Neural cell (in vitro differentiated cells): ENCODE data around the gene GPATCH4.

Source experiments
- CTCF ChIP-seq: fragments of 450-650 bp; IDR thresholded peaks from 2 replicates; pipeline ENCODE4 v1.5.1; 2014; ENCODE audit warnings: antibody characterized with exemption, mild to moderate bottlenecking, moderate library complexity; ENCODE audit not compliant: poor library complexity, severe bottlenecking
- EP300 ChIP-seq: fragments of 450-650 bp; conservative IDR thresholded peaks from 2 replicates; pipeline ENCODE4 v1.6.1; 2014; ENCODE audit warnings: antibody characterized with exemption, mild to moderate bottlenecking, moderate library complexity; ENCODE audit not compliant: poor library complexity, severe bottlenecking
- EZH2 ChIP-seq: fragments of 200-600, 300-800 bp; shearing (Covaris generic), sonication (generic); IDR thresholded peaks from 2 replicates; pipeline ENCODE4 v1.6.1; 2014; ENCODE audit warnings: antibody characterized with exemption, low read length, borderline replicate concordance, mild to moderate bottlenecking; ENCODE audit not compliant: insufficient read depth, poor library complexity, severe bottlenecking
- POLR2AphosphoS5 ChIP-seq: IDR thresholded peaks from 2 replicates; pipeline ENCODE4 v1.6.1; 2012
- RAD21 ChIP-seq: fragments of 450-650 bp; conservative IDR thresholded peaks from 2 replicates; pipeline ENCODE4 v1.6.1; 2014; ENCODE audit warnings: antibody characterized with exemption, mild to moderate bottlenecking, moderate library complexity
- REST ChIP-seq: IDR thresholded peaks from 2 replicates; pipeline ENCODE4 v1.6.1; 2012; ENCODE audit warnings: borderline replicate concordance
- SMC3 ChIP-seq: fragments of 450-650 bp; conservative IDR thresholded peaks from 2 replicates; pipeline ENCODE4 v1.6.1; 2014; ENCODE audit warnings: antibody characterized with exemption, mild to moderate bottlenecking, moderate library complexity; ENCODE audit not compliant: poor library complexity

GRCh38 chr1:156547434-156547833, 53.8 kb downstream of the GPATCH4 start:
- TF ChIP-seq CTCF: no peak
- no peak for TF ChIP-seq EZH2
- TF ChIP-seq POLR2AphosphoS5: no peak
- no peak for TF ChIP-seq REST
- TF ChIP-seq SMC3: no peak
- TF ChIP-seq RAD21: no peak
- no peak for TF ChIP-seq EP300
